ENCODE data around the gene DNAH17. TPM values are rescaled to one million over a fixed set of nuclear protein-coding genes. Genes with fewer than 3 reads are reported as not detected.

The DNAH17 gene
- polyA plus RNA-seq, 1 experiment = not detected

DNA sequence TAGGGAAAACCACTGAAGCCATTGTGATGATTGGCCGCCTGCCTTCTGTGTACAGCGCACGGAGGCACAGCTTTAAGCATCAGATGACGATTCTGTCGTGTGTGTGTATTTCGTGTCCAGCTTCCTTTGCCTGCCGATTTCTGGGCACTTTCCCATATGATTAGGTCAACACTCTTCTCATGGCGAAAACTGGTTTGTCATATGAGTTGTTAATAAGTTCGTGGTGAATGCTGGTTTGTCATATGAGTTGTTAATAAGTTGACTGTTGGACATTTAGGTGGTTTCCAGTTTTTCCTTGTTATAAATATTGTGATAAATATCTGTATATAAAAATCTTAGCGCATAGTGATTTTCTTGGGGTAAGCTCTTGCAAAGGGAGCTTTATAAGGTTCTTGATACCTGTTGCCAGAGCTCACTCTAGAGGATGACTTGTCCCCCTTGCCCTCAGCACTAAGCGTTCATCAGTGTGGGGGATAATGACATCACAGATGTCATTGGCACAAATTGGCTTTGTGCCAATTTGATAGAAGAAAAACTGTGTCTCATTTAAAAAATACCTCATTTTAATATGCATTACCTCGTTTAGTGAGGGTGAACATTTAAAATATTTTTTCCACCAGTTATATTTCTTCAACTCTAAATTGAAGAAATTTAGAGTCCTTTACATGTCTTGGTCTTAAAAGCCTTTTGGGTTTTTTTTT, 158.7 kb downstream of the DNAH17 start:
- TF ChIP-seq, protein P1, sequence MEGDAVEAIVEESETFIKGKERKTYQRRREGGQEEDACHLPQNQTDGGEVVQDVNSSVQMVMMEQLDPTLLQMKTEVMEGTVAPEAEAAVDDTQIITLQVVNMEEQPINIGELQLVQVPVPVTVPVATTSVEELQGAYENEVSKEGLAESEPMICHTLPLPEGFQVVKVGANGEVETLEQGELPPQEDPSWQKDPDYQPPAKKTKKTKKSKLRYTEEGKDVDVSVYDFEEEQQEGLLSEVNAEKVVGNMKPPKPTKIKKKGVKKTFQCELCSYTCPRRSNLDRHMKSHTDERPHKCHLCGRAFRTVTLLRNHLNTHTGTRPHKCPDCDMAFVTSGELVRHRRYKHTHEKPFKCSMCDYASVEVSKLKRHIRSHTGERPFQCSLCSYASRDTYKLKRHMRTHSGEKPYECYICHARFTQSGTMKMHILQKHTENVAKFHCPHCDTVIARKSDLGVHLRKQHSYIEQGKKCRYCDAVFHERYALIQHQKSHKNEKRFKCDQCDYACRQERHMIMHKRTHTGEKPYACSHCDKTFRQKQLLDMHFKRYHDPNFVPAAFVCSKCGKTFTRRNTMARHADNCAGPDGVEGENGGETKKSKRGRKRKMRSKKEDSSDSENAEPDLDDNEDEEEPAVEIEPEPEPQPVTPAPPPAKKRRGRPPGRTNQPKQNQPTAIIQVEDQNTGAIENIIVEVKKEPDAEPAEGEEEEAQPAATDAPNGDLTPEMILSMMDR (IDR thresholded peaks at IDR 0.05; ENCODE audit: insufficient read depth, low read depth, low read length) = no peak
- POLR2A ChIA-PET = no interaction called here
- Histone ChIP-seq H3K4me3 (ENCODE audit: low read depth, low read length) (no peak overlapping the region), H3K36me3 (ENCODE audit: control insufficient read depth, insufficient read depth, low read length) (peaks cover 12% of the 10 kb centered on the region), H3K27me3 (ENCODE audit: control insufficient read depth, insufficient read depth, low read length) (no peaks in the 10 kb centered on the region)
- DNase-seq (ENCODE audit: low read depth) = no peak
- CTCF ChIA-PET = interaction anchor here (12.4 kb wide), 1 partner anchor 57 kb away, joined by 273 read pairs; the partner anchor contains the start of gene SOCS3

DNA sequence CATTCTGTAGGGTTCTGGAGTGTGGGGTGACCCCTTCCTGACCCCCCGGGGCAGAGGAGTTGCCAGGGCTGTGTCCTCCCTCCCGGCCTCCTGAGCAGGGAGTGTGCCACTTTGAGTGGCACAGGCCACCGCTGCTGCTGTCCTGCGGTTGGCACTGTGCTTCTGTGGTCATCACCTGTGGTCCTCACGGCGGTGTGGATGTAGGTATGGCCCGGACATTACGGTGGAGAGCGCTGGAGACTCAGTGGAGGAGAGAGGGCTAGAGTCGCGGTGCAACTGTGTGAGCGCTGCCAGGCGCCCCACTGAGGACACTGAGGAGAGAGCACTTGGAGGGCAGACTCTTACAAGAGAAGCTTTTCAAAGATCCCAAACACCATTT, 159.7 kb downstream of the DNAH17 start:
- H3K27me3 ChIP-seq (ENCODE audit: control insufficient read depth, insufficient read depth, low read length) = no peaks in the 10 kb centered on the region
- no peak overlapping the region for H3K4me3 ChIP-seq (ENCODE audit: low read depth, low read length)
- H3K36me3 ChIP-seq (ENCODE audit: control insufficient read depth, insufficient read depth, low read length) = peaks cover 14% of the 10 kb centered on the region
- TF ChIP-seq, protein P1 (IDR thresholded peaks at IDR 0.05; ENCODE audit: insufficient read depth, low read depth, low read length) = no peak
- ChIA-PET POLR2A (interaction anchor here (0.6 kb wide), 1 partner anchor 33 kb away, joined by 3 read pairs; no protein-coding TSS in a partner anchor), CTCF (interaction anchor here (1.2 to 12.4 kb wide), 6 partner anchors 12 to 56 kb away, joined by 3 to 273 read pairs (median 4); partner anchors contain the start of gene SOCS3)
- no peak for DNase-seq (ENCODE audit: low read depth)

DNA sequence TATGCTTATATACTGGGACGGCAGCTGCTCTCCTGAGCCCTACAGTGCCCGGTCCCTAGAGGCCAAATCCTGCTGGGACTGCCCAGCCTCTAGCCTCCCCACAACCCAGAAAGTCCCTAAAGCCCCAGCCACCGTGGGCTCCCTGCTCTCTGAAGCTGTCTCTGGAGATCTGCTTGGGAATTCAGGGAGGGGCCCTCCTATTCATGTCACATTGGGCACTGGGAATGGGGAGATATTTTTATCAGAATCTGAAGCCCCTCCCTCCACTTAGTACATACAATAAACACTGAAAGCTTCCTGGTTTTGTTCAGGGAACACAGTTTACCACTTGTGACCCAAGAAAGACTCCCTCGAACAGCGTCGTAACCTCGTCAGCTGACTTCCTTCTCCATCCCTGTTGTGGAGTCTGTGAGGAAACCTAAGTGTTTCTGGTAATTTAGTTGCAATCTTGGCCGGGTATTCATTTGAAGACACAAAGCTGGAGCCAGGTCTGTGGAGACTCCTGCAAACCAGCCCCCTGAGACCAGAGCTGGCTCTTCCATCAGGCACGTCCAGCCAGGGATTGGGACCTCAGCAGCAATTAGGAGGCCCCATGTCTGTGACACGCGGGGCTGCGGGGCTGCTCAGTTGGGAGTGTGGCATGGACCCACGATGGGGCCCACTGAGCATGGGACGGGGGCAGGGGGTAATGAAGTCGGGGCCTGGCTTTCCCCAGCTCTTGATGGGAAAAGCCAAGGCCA, 160.2 kb downstream of the DNAH17 start:
- POLR2A ChIA-PET = interaction anchor here (0.6 kb wide), 1 partner anchor 33 kb away, joined by 3 read pairs; no protein-coding TSS in a partner anchor
- H3K36me3 ChIP-seq (ENCODE audit: control insufficient read depth, insufficient read depth, low read length) = peaks cover 14% of the 10 kb centered on the region
- DNase-seq (ENCODE audit: low read depth) = no peak

DNA sequence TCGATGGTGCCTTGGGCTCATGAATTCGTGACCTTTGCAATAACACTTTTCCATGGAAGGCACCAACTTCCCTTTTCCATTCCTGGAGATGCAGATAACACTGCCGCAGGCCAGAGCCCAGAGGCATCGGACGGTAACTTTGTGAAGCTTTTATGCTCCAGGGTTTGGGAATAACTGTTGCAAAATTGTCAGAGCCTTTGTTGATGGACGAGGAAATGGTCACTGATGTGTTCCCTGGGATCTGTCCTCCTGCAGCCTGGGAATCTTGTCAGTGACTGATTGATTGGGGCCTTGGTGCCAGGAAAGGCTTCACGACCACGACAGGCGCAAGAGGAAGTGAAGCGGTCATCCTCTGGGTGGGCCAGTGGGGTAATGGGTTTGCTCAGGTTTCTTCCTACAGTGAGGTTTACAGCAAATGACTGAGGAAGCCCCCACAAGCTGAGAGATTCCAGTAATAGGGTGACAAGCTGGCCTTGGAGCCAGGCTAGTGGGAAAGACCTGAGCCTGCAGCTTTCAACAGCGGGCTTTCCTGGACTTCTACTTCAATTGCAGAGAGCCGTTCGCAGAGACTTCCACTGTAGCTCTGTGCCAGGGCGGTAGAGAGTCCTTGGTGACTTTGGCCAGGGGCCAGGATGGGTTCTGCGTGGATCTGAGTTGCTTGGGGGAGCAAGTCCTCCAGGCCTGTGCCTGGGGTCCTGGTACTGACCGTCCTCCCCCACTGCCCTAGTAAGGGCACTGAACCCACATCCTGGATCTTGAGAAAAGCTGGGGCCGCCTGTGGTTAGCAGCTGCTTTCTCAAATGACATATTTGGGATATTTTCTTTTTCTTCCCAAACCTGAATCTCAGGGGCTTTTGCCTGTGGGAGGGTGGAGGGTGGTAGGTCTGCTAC, 161.1 kb downstream of the DNAH17 start:
- DNase-seq (ENCODE audit: low read depth) = no peak
- CTCF ChIA-PET = interaction anchor here (0.7 to 12.4 kb wide), 9 partner anchors 9 to 165 kb away, joined by 3 to 273 read pairs (median 3); partner anchors contain the start of gene SOCS3
- Histone ChIP-seq H3K27me3 (ENCODE audit: control insufficient read depth, insufficient read depth, low read length) (no peaks in the 10 kb centered on the region), H3K4me3 (ENCODE audit: low read depth, low read length) (no peak overlapping the region), H3K36me3 (ENCODE audit: control insufficient read depth, insufficient read depth, low read length) (peaks cover 15% of the 10 kb centered on the region)
- POLR2A ChIA-PET = no interaction called here
- TF ChIP-seq, protein P1 (IDR thresholded peaks at IDR 0.05; ENCODE audit: insufficient read depth, low read depth, low read length) = no peak

More for the DNA sequence above, 160.2 kb downstream of the DNAH17 start:
- no peaks in the 10 kb centered on the region for H3K27me3 ChIP-seq (ENCODE audit: control insufficient read depth, insufficient read depth, low read length)
- CTCF ChIA-PET = interaction anchor here (0.9 to 12.4 kb wide), 8 partner anchors 11 to 166 kb away, joined by 3 to 273 read pairs (median 4); partner anchors contain the start of gene SOCS3
- no peak overlapping the region for H3K4me3 ChIP-seq (ENCODE audit: low read depth, low read length)
- TF ChIP-seq, protein P1 (IDR thresholded peaks at IDR 0.05; ENCODE audit: insufficient read depth, low read depth, low read length) = no peak
